Measurements from ENCODE around the gene FRMD3.
"Not testable (repeated sequence)": the region's sequence is repeated elsewhere in the genome, so short reads cannot be mapped to it uniquely, and the experiment has no call there.

FRMD3 gene

DNA sequence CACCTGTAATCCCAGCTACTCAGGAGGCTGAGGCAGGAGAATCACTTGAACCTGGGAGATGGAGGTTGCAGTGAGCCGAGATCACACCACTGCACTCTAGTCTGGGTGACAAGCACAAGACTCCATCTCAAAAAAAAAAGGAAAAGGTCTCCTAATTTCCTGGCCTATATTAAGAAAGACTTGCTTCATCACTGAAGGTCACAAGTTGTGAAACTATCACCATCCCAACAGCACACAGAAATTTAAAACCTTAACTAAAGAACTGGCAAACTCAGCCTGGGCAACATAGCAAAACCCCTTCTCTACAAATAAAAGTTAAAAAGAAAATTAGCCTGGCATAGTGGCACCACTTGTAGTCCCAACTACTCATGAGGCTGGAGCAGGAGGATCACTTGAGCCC, 17.2 kb downstream of the FRMD3 start:
- no peak for DNase-seq

DNA sequence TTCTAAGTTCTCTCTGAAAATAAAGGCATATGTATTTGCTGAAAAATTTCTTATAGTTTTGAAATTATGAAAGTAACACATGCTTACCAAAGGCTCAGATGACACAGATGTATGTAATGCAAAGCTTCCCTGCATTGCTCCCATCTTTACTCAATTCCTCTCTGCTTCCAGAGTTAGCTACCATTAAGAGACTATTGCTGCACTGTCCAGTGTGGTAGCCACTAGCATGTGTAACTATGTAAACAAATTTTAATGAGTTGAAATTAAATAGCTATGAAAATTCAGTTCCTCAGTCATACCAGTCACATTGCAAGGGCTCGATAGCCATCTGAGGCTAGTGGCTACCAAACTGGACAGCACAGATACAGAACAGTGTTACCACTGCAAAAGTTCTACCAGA, 17.9 kb downstream of the FRMD3 start:
- no peak for DNase-seq

- DNase-seq, result not testable (repeated sequence)
Observed at GRCh38 chr9:83517980-83518379, 20.2 kb downstream of the FRMD3 start.

DNA sequence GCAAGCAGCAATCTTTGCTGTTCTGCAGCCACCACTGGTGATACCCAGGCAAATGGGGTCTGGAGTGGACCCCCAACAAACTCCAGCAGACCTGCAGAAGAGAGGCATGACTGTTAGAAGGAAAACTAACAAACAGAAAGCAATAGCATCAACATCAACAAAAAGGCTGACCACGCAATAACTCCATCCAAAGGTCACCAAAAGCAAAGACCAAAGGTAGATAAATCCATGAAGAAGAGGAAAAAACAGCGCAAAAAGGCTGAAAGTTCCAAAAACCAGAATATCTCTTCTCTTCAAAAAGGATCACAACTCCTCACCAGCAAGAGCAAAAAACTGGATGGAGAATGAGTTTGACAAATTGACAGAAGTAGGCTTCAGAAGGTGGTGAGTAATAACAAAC, 23.4 kb downstream of the FRMD3 start:
- DNase-seq, result no peak

DNA sequence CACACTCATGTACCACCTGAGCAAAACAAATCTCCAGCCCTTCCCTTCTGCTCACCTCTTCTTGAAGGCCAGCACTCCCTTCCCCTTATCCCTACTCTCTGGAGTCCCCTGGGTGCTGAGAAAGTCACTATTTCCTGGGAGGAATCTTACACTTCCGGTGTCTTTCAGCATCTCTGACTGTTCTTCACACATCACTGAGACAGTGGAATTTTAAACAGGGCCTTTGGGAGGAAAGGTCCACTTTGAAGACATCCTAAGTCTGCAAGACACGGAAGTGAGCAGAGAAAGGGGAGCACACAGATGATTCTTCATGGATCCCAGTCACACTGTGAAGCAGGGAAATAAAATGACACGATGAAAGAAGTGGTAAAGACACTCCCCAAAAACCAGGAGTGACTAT, 25.6 kb downstream of the FRMD3 start:
- no peak for DNase-seq

DNA sequence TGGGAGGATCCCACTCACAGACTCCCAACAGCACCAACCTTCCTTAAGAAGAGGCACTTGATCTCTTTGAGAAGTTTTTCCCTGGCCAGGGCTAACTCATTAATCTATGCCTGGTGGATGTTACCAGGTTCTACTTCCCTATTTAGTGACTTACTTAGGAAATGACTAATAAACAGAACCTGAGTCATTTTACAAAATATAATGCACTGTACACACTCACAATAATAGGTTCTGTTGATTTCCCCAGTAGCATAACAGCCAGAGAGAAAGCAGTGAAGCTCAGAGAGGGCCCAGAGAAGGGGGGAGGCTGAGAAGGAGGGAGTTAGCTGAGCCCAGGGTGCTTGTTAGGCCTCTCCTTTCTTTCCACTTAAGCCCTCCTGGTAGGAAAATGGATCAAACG, 27.1 kb downstream of the FRMD3 start:
- DNase-seq, result no peak

- no peak for DNase-seq
Observed at GRCh38 chr9:83509402-83509801, 28.8 kb downstream of the FRMD3 start.

- DNase-seq, result no peak
Observed at GRCh38 chr9:83508067-83508466, 30.1 kb downstream of the FRMD3 start.

DNA sequence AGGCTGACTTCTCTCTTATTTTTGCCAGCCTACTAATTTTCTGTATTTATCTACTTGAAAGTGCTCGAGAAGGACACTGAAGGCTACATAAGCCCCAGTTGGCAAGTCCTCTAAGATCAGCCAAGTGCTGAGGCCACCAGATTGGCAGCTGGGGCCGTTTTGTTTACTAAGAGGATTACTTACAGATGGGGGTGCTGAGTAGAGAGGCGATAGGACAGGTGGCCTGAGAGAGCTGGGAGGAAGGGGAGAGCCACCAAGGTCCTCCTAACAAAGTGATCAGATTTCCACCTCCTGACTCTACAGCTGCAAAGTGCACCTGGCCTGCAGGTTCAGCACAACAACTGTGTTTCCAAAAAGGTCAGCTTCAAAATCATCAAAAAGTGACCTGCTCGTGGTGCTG, 32.9 kb downstream of the FRMD3 start:
- DNase-seq, result no peak

- DNase-seq, result no peak
Observed at GRCh38 chr9:83503866-83504265, 34.3 kb downstream of the FRMD3 start.

GRCh38 chr9:83501565-83501964, 36.6 kb downstream of the FRMD3 start:
- no peak for DNase-seq

- DNase-seq, result no peak
Observed at GRCh38 chr9:83497441-83497840, 40.8 kb downstream of the FRMD3 start.

GRCh38 chr9:83491995-83492394, 46.2 kb downstream of the FRMD3 start:
- no peak for DNase-seq

DNA sequence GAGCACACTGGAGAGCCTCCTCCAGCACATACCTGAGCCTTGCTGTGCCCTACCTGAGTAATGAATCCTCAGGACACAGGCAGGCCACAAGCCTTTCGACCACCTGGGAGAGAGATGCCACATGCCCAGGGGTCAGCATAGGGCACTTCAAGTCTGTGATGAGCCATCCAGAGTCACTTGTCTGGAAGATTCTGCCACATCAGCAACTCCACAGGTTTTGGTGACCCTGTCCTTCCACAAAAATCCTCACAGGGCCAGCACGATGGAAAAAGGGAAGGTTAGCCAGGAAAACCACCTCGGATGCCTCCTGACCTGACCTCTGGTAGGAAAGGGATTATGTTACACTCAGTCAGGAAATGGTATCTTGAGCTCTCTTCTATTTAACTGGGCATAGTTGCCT, 46.8 kb downstream of the FRMD3 start:
- no peak for DNase-seq

GRCh38 chr9:83489961-83490360, 48.2 kb downstream of the FRMD3 start:
- DNase-seq, result no peak

- no peak for DNase-seq
Observed at GRCh38 chr9:83484990-83485389, 53.2 kb downstream of the FRMD3 start.

DNA sequence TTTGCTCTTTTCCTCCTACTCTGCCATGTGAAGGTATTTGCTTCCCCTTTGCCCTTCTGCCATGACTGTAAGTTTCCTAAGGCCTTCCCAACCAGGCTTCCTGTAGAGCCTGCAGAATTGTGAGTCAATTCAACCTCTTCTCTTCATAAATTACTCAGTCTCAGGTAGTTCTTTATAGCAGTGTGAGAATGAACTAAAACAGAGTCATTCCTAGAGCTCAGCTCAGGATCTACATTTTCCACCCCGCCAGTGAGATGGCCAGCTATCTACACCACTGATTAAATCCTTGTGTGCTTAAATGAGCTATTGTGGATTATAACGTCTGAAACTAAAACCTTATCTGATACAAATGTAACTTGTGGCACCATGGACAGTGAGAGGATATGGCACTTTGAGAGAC, 55.0 kb downstream of the FRMD3 start:
- no peak for DNase-seq

DNA sequence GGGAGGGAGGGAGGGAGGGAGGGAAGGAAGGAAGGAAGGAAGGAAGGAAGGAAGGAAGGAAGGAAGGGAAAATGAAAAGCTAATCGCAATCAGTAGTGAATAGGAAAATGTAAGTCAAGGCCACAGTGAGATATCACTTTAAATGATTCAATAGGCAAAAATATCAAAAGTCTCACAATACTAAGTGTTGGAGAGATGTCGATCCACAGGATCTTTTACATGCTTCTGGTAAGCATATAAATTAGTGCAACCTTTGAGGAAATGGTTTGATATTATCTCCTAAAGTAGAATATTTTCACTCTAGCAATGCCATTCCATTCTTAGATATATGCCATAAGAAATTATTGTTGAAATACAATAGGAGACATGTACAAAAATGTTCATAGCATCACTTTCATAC, 58.4 kb downstream of the FRMD3 start:
- no peak for DNase-seq

DNA sequence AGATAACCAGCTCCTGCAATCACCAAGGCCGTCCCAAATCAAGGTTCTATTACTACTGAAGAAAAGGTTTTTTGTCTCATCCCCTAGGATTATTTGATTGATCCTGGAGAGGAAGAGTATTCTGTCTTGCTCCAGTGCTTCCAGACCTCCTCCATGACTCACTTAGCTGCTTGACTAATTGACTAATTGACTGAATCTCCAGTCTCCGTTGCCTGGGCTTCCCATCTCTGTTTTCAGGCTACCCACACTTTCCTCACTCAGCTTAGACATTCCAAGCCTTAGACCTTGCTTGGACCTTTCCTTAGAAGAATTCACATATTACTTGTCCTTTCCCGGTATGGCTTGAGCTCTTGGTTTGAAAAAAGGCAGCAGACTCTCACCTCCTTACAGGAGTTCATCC, 60.6 kb downstream of the FRMD3 start:
- DNase-seq, result no peak

GRCh38 chr9:83477120-83477519, 61.1 kb downstream of the FRMD3 start:
- no peak for DNase-seq

DNA sequence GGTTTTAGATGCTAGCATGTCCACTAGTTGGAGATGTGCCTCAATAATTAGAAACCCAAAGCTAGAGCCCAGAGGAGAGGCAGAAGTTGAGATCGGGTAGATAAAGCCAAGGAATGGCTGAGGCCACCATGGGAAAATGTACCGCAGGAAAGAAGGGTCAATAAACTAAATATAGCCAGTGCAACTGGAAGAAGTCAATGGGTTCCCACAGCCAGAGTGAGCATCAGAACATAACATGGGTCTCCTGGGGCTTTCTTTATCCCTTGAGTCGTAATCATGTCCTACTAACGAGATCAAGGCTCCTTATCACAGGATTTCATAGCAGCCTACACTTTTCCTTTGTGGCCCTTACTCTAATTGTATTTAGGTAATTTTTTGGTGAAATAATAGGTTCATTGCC, 61.7 kb downstream of the FRMD3 start:
- no peak for DNase-seq

DNA sequence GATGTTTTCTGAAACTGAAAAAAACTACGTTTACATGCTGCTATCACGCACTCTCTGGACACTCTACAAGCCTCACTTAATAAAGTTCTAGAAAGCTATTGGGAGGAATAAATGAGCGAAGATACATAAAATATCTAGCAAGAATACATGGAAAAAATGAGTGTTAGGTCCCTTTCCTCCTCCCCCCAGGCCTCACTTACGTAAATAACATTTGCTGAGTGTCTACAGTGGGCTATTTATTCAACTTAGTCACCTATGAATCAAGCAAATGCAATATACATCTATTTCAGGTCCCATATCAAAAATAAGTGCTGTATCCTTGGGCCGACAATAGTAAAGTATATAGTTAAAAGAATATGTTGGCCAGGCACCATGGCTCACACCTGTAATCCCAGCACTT, 62.5 kb downstream of the FRMD3 start:
- no peak for DNase-seq

- DNase-seq, result no peak
Observed at GRCh38 chr9:83474631-83475030, 63.6 kb downstream of the FRMD3 start.

DNA sequence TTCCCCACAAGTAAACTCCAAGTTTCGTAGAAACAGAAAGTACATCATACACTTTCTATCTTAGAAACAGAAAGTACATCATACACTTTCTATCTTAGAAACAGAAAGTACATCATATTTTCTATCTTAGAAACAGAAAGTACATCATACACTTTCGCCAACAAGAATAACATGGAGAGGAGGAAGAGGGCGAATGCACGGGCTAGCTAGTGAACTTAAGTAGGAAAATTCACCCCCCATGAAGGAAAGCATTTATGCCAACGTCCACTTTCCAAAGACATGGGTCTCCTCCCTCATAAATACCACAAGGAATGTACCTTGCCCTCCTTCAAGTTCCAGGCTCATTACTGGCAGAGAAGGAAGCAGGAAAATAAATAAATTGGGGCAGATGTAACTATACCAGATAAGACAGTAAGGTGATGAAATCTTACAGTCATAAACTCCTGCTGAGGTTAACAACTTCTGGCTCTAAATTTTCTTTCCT, 64.7 kb downstream of the FRMD3 start:
- no peak for DNase-seq

- DNase-seq, result no peak
Observed at GRCh38 chr9:83472764-83473163, 65.4 kb downstream of the FRMD3 start.

DNA sequence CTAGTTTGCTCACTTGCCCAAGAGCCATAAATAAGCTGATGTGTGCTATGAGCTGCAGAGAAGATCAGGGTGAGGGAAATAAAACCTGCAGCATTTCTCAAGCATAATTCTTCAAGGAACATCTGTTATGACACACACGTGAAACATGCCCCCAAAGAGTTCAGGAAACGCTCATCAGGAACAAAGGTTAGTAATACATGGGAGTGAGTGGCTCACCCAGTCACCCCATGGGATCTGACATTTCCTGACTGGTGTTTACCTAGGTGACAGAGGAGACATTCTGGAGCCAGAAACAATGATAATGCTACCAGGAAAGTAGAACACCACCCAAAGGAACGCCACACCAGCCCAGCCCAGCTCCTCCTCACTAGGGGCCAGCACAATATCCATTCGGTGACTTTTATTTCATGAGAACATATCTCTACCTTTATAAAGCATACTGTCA, 66.0 kb downstream of the FRMD3 start:
- DNase-seq, result peak; percentile 22
